GM18499 (cell line): ENCODE measurements around the gene FABP6.

Experiments used
- ATAC-seq: cut with Tn5 transposase; IDR thresholded peaks from one replicate; pipeline ENCODE4 v1.9.1; 2021; ENCODE audit warnings: moderate number of reproducible peaks; ENCODE audit not compliant: insufficient read depth, unreplicated experiment

The FABP6 gene

GRCh38 chr5:160260006-160260775 is 30.9 kb downstream of the FABP6 start:
- no peak for ATAC-seq

GRCh38 chr5:160260881-160261815 is 31.8 kb downstream of the FABP6 start:
- ATAC-seq = no peak

GRCh38 chr5:160262151-160263074 is 33.1 kb downstream of the FABP6 start:
- no peak for ATAC-seq

- ATAC-seq = no peak
These were observed 34.1 kb downstream of the FABP6 start for GRCh38 chr5:160263326-160263855.

GRCh38 chr5:160266044-160266443 is 36.7 kb downstream of the FABP6 start:
- ATAC-seq = no peak

- ATAC-seq = no peak
These were observed 37.5 kb downstream of the FABP6 start for GRCh38 chr5:160266752-160267345.

- no peak for ATAC-seq
These were observed 38.8 kb downstream of the FABP6 start for GRCh38 chr5:160268121-160268520.

- ATAC-seq = no peak
These were observed 39.7 kb downstream of the FABP6 start for GRCh38 chr5:160269017-160269416.

- no peak for ATAC-seq
These were observed 41.4 kb downstream of the FABP6 start for GRCh38 chr5:160270704-160271103.

- ATAC-seq = no peak
These were observed 42.1 kb downstream of the FABP6 start for GRCh38 chr5:160271396-160271795.

GRCh38 chr5:160271836-160272235 is 42.5 kb downstream of the FABP6 start:
- no peak for ATAC-seq

GRCh38 chr5:160272264-160272663 is 43.0 kb downstream of the FABP6 start:
- ATAC-seq = no peak

- no peak for ATAC-seq
These were observed 43.6 kb downstream of the FABP6 start for GRCh38 chr5:160272889-160273288.

- no peak for ATAC-seq
These were observed 45.2 kb downstream of the FABP6 start for GRCh38 chr5:160274483-160274931.

- ATAC-seq = no peak
These were observed 49.0 kb downstream of the FABP6 start for GRCh38 chr5:160278343-160278742.

- ATAC-seq = no peak
These were observed 51.2 kb downstream of the FABP6 start for GRCh38 chr5:160280384-160281095.

- no peak for ATAC-seq
These were observed 52.0 kb downstream of the FABP6 start for GRCh38 chr5:160281275-160281674.

GRCh38 chr5:160284291-160284873 is 55.1 kb downstream of the FABP6 start:
- no peak for ATAC-seq

- no peak for ATAC-seq
These were observed 56.0 kb downstream of the FABP6 start for GRCh38 chr5:160285316-160285715.
